IMR-90 (cell line): Measurements from ENCODE around the gene TPM3. TPM values are rescaled to one million over a fixed set of nuclear protein-coding genes. Genes with fewer than 3 reads are reported as not detected.

Experiments used
- ATAC-seq: fragments of 200-7000 bp; cut with Tn5 transposase; 2 replicates; pipeline ENCODE4 v1.9.1; 2020; ENCODE audit warnings: low read depth, mild to moderate bottlenecking, moderate library complexity
- BruUV-seq: library from RNA; stranded (reverse); fragments of 400-500 nt; replicated peaks from 2 replicates; lab custom pipeline; 2021; lab: Mats Ljungman, UMichigan
- CTCF ChIA-PET: fragments of 300-600 bp; formaldehyde crosslinking; extraction: SDS; loops from one replicate; lab custom pipeline; 2021; ENCODE audit warnings: antibody characterized with exemption; lab: Yijun Ruan, JAX
- POLR2A ChIA-PET: fragments of 300-600 bp; sonication (Branson Sonifier 250); formaldehyde crosslinking; loops from one replicate; lab custom pipeline; 2022; ENCODE audit warnings: antibody characterized with exemption; ENCODE audit not compliant: unreplicated experiment; lab: Charles Lee
- DNase-seq: peaks from one replicate; pipeline ENCODE4 v3.0.0; 2013
- H2AFZ ChIP-seq: replicated peaks from 2 replicates; pipeline ENCODE3; 2013; ENCODE audit warnings: low read length, mild to moderate bottlenecking; ENCODE audit not compliant: poor library complexity
- H2AK5ac ChIP-seq: 2 replicates; pipeline ENCODE4 v1.6.1; 2013; ENCODE audit warnings: low read depth, low read length, inconsistent platforms
- H2AK9ac ChIP-seq: replicated peaks from 2 replicates; pipeline ENCODE3; 2013; ENCODE audit warnings: mild to moderate bottlenecking, low read depth, low read length, moderate library complexity; ENCODE audit not compliant: poor library complexity
- H2BK120ac ChIP-seq: 2 replicates; pipeline ENCODE4 v1.6.1; 2013; ENCODE audit warnings: low read depth, low read length, inconsistent platforms
- H2BK15ac ChIP-seq: 3 replicates; pipeline ENCODE4 v1.6.1; 2013; ENCODE audit warnings: low read depth, low read length, inconsistent platforms
- H2BK20ac ChIP-seq: 2 replicates; pipeline ENCODE4 v1.6.1; 2013; ENCODE audit warnings: low read depth, mild to moderate bottlenecking, inconsistent platforms, low read length, moderate library complexity
- H2BK5ac ChIP-seq: 2 replicates; pipeline ENCODE4 v1.6.1; 2013; ENCODE audit warnings: mild to moderate bottlenecking, low read depth, low read length, inconsistent platforms; ENCODE audit not compliant: poor library complexity, severe bottlenecking
- H3K14ac ChIP-seq: replicated peaks from 2 replicates; pipeline ENCODE4 v1.6.1; 2013; ENCODE audit warnings: low read depth, low read length, inconsistent platforms
- H3K18ac ChIP-seq: 2 replicates; pipeline ENCODE4 v1.6.1; 2013; ENCODE audit warnings: low read depth, low read length, control low read depth
- H3K23ac ChIP-seq: 2 replicates; pipeline ENCODE4 v1.6.1; 2013; ENCODE audit warnings: low read depth, low read length, inconsistent platforms
- H3K27ac ChIP-seq: 2 replicates; pipeline ENCODE4 v1.5.1; 2013; ENCODE audit warnings: mild to moderate bottlenecking, control low read depth, low read length; ENCODE audit not compliant: insufficient read depth
- H3K27me3 ChIP-seq: 2 replicates; pipeline ENCODE4 v1.6.1; 2013; ENCODE audit warnings: low read length; ENCODE audit not compliant: control insufficient read depth, insufficient read depth
- H3K36me3 ChIP-seq: 2 replicates; pipeline ENCODE4 v1.6.1; 2013; ENCODE audit warnings: low read length, mixed read lengths; ENCODE audit not compliant: control insufficient read depth, insufficient read depth
- H3K4ac ChIP-seq: 2 replicates; pipeline ENCODE4 v1.6.1; 2013; ENCODE audit warnings: low read depth, low read length, inconsistent platforms
- H3K4me1 ChIP-seq: 2 replicates; pipeline ENCODE4 v1.6.1; 2013; ENCODE audit warnings: low read length, mixed read lengths; ENCODE audit not compliant: control insufficient read depth, insufficient read depth
- H3K4me2 ChIP-seq: 2 replicates; pipeline ENCODE4 v1.6.1; 2013; ENCODE audit warnings: low read depth, mild to moderate bottlenecking, control low read depth, low read length, moderate library complexity
- H3K4me3 ChIP-seq: 2 replicates; pipeline ENCODE4 v1.5.1; 2013; ENCODE audit warnings: low read depth, mild to moderate bottlenecking, control low read depth, low read length, moderate library complexity; ENCODE audit not compliant: insufficient read depth
- H3K56ac ChIP-seq: 2 replicates; pipeline ENCODE4 v1.6.1; 2013; ENCODE audit warnings: low read length, inconsistent platforms; ENCODE audit not compliant: insufficient read depth; ENCODE audit errors: extremely low read depth
- H3K79me1 ChIP-seq, 2 experiments: 2 replicates each; pipeline ENCODE4 v1.6.1; 2013; ENCODE audit warnings: low read length in 2 of 2, inconsistent platforms in 1 of 2, low read depth in 1 of 2
- H3K9ac ChIP-seq: 2 replicates; pipeline ENCODE4 v1.6.1; 2013; ENCODE audit warnings: low read depth, low read length, control low read depth
- H3K9me1 ChIP-seq: 2 replicates; pipeline ENCODE4 v1.6.1; 2013; ENCODE audit warnings: low read length, inconsistent platforms; ENCODE audit not compliant: insufficient read depth
- H3K9me3 ChIP-seq: 2 replicates; pipeline ENCODE4 v1.6.1; 2013; ENCODE audit warnings: low read length; ENCODE audit not compliant: control insufficient read depth, insufficient read depth
- H4K20me1 ChIP-seq: 2 replicates; pipeline ENCODE4 v1.6.1; 2013; ENCODE audit warnings: low read length, inconsistent platforms; ENCODE audit not compliant: insufficient read depth
- H4K5ac ChIP-seq: 2 replicates; pipeline ENCODE4 v1.6.1; 2013; ENCODE audit warnings: mild to moderate bottlenecking, low read depth, low read length, control low read depth
- H4K8ac ChIP-seq, 2 experiments: 2 replicates each; pipeline ENCODE4 v1.6.1; 2013; ENCODE audit warnings: low read depth in 2 of 2, low read length in 2 of 2, control low read depth in 1 of 2, inconsistent platforms in 1 of 2
- H4K91ac ChIP-seq: 2 replicates; pipeline ENCODE4 v1.6.1; 2013; ENCODE audit warnings: low read depth, low read length, inconsistent platforms; ENCODE audit not compliant: insufficient read depth
- BHLHE40 ChIP-seq: fragments of 150-350 bp; IDR thresholded peaks from 2 replicates; pipeline ENCODE4 v1.6.1; 2016; ENCODE audit warnings: mild to moderate bottlenecking, low read depth, low read length
- CHD1 ChIP-seq: IDR thresholded peaks from 2 replicates; pipeline ENCODE4 v1.6.1; 2012; ENCODE audit warnings: low read depth, low read length, improper control_type of control experiment
- FOS ChIP-seq: fragments of 150-350 bp; IDR thresholded peaks from 2 replicates; pipeline ENCODE4 v1.6.1; 2016; ENCODE audit warnings: low read depth, low read length
- MAFK ChIP-seq: IDR thresholded peaks from 2 replicates; pipeline ENCODE4 v1.6.1; 2012; ENCODE audit warnings: low read depth, low read length, improper control_type of control experiment
- MAZ ChIP-seq: IDR thresholded peaks from 2 replicates; pipeline ENCODE4 v1.6.1; 2012; ENCODE audit warnings: low read depth, mild to moderate bottlenecking, low read length, improper control_type of control experiment, moderate library complexity, borderline replicate concordance
- MXI1 ChIP-seq: IDR thresholded peaks from 2 replicates; pipeline ENCODE4 v1.6.1; 2012; ENCODE audit warnings: low read depth, mild to moderate bottlenecking, low read length, moderate library complexity, borderline replicate concordance
- NFE2L2 ChIP-seq: fragments of 150-350 bp; IDR thresholded peaks from 2 replicates; pipeline ENCODE4 v1.6.1; 2016; ENCODE audit warnings: low read depth, mild to moderate bottlenecking, low read length
- POLR2A ChIP-seq: IDR thresholded peaks from 2 replicates; pipeline ENCODE4 v1.6.1; 2012; ENCODE audit warnings: mild to moderate bottlenecking, low read depth, low read length
- RCOR1 ChIP-seq: IDR thresholded peaks from 2 replicates; pipeline ENCODE4 v1.6.1; 2012; ENCODE audit warnings: mild to moderate bottlenecking, low read length, improper control_type of control experiment; ENCODE audit not compliant: insufficient replicate concordance
- RFX5 ChIP-seq: IDR thresholded peaks from 2 replicates; pipeline ENCODE4 v1.8.0; 2012; ENCODE audit warnings: low read depth, mild to moderate bottlenecking, low read length, moderate library complexity
- SMC3 ChIP-seq: fragments of 150-350 bp; IDR thresholded peaks from 2 replicates; pipeline ENCODE4 v1.6.1; 2016; ENCODE audit warnings: low read depth, mild to moderate bottlenecking, antibody characterized with exemption, low read length, moderate library complexity
- WGBS, 2 experiments: methylation state at CpG; one replicate each; pipeline versions ENCODE4 v1.1.5 to v1.1.7; 2013; ENCODE audit warnings: missing lambda C conversion rate in 2 of 2; ENCODE audit not compliant: insufficient read length in 1 of 2; ENCODE audit errors: extremely low coverage in 2 of 2; 5-methylcytosine and 5-hydroxymethylcytosine counted together
- dilution Hi-C: fragments of 300-500 bp; cut with HindIII; formaldehyde crosslinking; loops from one replicate; pipeline ENCODE4 v1.14.3; 2018; ENCODE audit warnings: low sequenced_read_pairs; ENCODE audit not compliant: unreplicated experiment
- in situ Hi-C: fragments of 300-500 bp; cut with MboI; formaldehyde crosslinking; loops from 3 replicates; pipeline ENCODE4 v1.14.3; 2019; ENCODE audit warnings: low sequenced_read_pairs, inconsistent platforms, mixed read lengths
- intact Hi-C: fragments of 100-400 bp; cut with micrococcal nuclease; formaldehyde crosslinking; loops from 2 replicates; pipeline ENCODE4 v1.10.0; 2022
- polyA plus RNA-seq, 3 experiments: library from polyadenylated mRNA; depleted of rRNA; stranded (reverse); fragments of >200 nt; gene quantifications; 2 replicates each; pipeline ENCODE4 v1.2.3, GENCODE V29; 2012; ENCODE audit warnings: low replicate concordance in 1 of 3
- total RNA-seq: library from RNA; depleted of rRNA; stranded (reverse); fragments of >200 nt; gene quantifications from 2 replicates; pipeline ENCODE4 v1.2.3, GENCODE V29; 2012
- TF ChIP-seq, protein P1 (sequence below): fragments of 150-350 bp; IDR thresholded peaks from 2 replicates; pipeline ENCODE4 v1.6.1; 2016; ENCODE audit warnings: low read depth, mild to moderate bottlenecking, low read length, moderate library complexity, borderline replicate concordance
- TF ChIP-seq, protein P2 (sequence below): fragments of 150-350 bp; IDR thresholded peaks from 2 replicates; pipeline ENCODE4 v1.6.1; 2017; ENCODE audit warnings: mild to moderate bottlenecking, antibody characterized with exemption, low read length, low read depth
- TF ChIP-seq, protein P3 (sequence below): conservative IDR thresholded peaks from 2 replicates; pipeline ENCODE4 v1.5.1; 2012; ENCODE audit warnings: mild to moderate bottlenecking, low read depth, low read length, improper control_type of control experiment

The TPM3 gene
- total and polyA plus RNA-seq, 2 of the 4 experiments (the other 2 are of a cell fraction) = 438 to 530 TPM

DNA sequence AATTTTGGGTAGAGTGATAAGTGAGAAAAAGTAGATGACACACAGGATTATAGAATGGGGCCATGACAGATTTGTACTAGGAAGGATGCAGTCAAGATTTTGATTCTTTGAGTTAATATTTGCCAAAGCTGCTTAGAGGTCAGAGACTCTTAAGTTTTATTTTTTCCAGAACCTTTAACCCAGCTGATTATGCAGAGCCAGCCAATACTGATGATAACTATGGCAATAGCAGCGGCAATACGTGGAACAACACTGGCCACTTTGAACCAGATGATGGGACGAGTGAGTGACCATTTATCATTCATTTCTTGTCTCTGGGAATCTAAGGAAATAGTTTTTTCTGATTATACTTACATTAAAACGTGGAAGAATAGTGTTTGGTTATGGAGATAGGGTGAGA, 45.0 kb upstream of the TPM3 start:
- no peak overlapping the region for H3K4me2 ChIP-seq
- peaks cover 59% of the 10 kb centered on the region for H3K36me3 ChIP-seq
- CTCF ChIA-PET = no interaction called here
- no peak overlapping the region for H3K18ac ChIP-seq
- 100% methylated on average over 1 of the region's 4 CpGs; no CpG with 5 or more reads in 1 of the 2 experiments for WGBS, 2 experiments
- peaks cover 24% of the 10 kb centered on the region; the same call in 1 of the 2 replicates for H4K20me1 ChIP-seq
- H2AFZ ChIP-seq = no peak overlapping the region
- H3K14ac ChIP-seq = no peak overlapping the region
- no peak for ATAC-seq
- DNase-seq = no peak
- H2BK5ac ChIP-seq = no peak overlapping the region
- dilution Hi-C loops = no loop called here
- H2BK15ac ChIP-seq = no peak overlapping the region
- H3K79me1 ChIP-seq = peaks cover 19 to 49% of the 10 kb centered on the region in 2 experiments
- no peak overlapping the region for H3K4me3 ChIP-seq
- no peaks in the 10 kb centered on the region for H3K4me1 ChIP-seq
- no peak overlapping the region for H4K5ac ChIP-seq
- H3K23ac ChIP-seq = no peak overlapping the region
- no peak overlapping the region for H3K9ac ChIP-seq
- in situ Hi-C loops = no loop called here
- intact Hi-C loops = no loop called here
- no peak overlapping the region for H4K91ac ChIP-seq
- H3K27me3 ChIP-seq = no peaks in the 10 kb centered on the region
- H3K9me3 ChIP-seq = no peaks in the 10 kb centered on the region
- no peak overlapping the region for H3K56ac ChIP-seq
- H4K8ac ChIP-seq = no peak overlapping the region
- H3K9me1 ChIP-seq = no peaks in the 10 kb centered on the region; the same call in 1 of the 2 replicates
- H2BK20ac ChIP-seq = no peak overlapping the region
- H2BK120ac ChIP-seq = no peak overlapping the region
- POLR2A ChIA-PET = no interaction called here
- no peak overlapping the region for H3K4ac ChIP-seq
- no TSS peak for BruUV-seq
- no peak overlapping the region for H2AK5ac ChIP-seq
- H3K27ac ChIP-seq = no peak overlapping the region
- TF ChIP-seq NFE2L2 (no peak), BHLHE40 (no peak), CHD1 (no peak), RFX5 (no peak), FOS (no peak), SMC3 (no peak), RCOR1 (no peak), MXI1 (no peak), POLR2A (no peak), MAZ (no peak), MAFK (no peak)
- TF ChIP-seq, protein P1, sequence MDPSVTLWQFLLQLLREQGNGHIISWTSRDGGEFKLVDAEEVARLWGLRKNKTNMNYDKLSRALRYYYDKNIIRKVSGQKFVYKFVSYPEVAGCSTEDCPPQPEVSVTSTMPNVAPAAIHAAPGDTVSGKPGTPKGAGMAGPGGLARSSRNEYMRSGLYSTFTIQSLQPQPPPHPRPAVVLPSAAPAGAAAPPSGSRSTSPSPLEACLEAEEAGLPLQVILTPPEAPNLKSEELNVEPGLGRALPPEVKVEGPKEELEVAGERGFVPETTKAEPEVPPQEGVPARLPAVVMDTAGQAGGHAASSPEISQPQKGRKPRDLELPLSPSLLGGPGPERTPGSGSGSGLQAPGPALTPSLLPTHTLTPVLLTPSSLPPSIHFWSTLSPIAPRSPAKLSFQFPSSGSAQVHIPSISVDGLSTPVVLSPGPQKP = no peak
- TF ChIP-seq, protein P2, sequence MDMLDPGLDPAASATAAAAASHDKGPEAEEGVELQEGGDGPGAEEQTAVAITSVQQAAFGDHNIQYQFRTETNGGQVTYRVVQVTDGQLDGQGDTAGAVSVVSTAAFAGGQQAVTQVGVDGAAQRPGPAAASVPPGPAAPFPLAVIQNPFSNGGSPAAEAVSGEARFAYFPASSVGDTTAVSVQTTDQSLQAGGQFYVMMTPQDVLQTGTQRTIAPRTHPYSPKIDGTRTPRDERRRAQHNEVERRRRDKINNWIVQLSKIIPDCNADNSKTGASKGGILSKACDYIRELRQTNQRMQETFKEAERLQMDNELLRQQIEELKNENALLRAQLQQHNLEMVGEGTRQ = no peak
- TF ChIP-seq, protein P3, sequence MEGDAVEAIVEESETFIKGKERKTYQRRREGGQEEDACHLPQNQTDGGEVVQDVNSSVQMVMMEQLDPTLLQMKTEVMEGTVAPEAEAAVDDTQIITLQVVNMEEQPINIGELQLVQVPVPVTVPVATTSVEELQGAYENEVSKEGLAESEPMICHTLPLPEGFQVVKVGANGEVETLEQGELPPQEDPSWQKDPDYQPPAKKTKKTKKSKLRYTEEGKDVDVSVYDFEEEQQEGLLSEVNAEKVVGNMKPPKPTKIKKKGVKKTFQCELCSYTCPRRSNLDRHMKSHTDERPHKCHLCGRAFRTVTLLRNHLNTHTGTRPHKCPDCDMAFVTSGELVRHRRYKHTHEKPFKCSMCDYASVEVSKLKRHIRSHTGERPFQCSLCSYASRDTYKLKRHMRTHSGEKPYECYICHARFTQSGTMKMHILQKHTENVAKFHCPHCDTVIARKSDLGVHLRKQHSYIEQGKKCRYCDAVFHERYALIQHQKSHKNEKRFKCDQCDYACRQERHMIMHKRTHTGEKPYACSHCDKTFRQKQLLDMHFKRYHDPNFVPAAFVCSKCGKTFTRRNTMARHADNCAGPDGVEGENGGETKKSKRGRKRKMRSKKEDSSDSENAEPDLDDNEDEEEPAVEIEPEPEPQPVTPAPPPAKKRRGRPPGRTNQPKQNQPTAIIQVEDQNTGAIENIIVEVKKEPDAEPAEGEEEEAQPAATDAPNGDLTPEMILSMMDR = no peak
- H2AK9ac ChIP-seq = no peak overlapping the region
